Upper lobe of left lung (tissue), 4 donors: ENCODE results near the gene CERK.

Source experiments
- EP300 ChIP-seq, 4 donors: sonication (generic); formaldehyde crosslinking; IDR thresholded peaks; one replicate each; pipeline ENCODE4 v1.5.1; 2017; ENCODE audit warnings: antibody characterized with exemption in 4 of 4, control low read depth in 2 of 4
- POLR2A ChIP-seq, 4 donors: fragments of 450-650 bp; IDR thresholded peaks; one replicate each; pipeline ENCODE4 v1.5.1; 2016 to 2017; ENCODE audit warnings: antibody characterized with exemption in 4 of 4, mild to moderate bottlenecking in 2 of 4
- TF ChIP-seq, protein P1 (sequence below), 6 experiments: fragments of 450-650 bp in 4 of 6; fragments of 200-600 bp in 2 of 6; sonication (generic) in 2 of 6; IDR thresholded peaks; one replicate each; pipeline ENCODE4 v1.5.1; 2016 to 2019; ENCODE audit warnings: antibody characterized with exemption in 6 of 6

DNA sequence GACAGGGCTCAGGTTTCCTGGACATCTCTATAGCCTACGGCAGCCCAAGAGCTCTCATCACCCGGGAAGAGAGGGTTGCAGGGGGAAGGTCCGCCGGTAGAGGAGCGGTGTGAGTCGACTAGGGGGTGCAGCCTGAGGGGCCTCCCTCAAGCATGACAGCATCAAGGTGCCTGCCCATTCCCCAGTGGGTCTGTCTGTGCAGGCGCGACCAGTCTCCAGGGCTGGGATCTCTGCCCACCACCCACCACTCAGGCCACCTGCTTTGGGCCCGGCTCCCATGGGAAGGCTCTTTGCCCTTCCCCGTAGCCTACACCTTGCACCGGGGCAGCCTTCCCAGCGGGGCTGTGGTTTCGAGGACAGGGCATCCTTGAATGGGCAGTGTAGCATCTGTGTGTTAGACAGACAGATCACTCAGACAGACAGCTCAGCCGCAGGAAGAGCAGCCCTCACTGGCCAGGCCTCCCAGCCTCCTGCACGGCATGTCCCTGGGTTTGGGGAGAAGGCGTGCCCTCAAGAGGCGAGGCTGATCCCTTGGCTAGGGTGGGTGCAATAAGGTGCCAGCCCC lies 29.2 kb downstream of the CERK start:
- TF ChIP-seq, protein P1, sequence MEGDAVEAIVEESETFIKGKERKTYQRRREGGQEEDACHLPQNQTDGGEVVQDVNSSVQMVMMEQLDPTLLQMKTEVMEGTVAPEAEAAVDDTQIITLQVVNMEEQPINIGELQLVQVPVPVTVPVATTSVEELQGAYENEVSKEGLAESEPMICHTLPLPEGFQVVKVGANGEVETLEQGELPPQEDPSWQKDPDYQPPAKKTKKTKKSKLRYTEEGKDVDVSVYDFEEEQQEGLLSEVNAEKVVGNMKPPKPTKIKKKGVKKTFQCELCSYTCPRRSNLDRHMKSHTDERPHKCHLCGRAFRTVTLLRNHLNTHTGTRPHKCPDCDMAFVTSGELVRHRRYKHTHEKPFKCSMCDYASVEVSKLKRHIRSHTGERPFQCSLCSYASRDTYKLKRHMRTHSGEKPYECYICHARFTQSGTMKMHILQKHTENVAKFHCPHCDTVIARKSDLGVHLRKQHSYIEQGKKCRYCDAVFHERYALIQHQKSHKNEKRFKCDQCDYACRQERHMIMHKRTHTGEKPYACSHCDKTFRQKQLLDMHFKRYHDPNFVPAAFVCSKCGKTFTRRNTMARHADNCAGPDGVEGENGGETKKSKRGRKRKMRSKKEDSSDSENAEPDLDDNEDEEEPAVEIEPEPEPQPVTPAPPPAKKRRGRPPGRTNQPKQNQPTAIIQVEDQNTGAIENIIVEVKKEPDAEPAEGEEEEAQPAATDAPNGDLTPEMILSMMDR (IDR thresholded peaks at IDR 0.05): no peak
- TF ChIP-seq POLR2A (IDR thresholded peaks at IDR 0.05): no peak
- TF ChIP-seq EP300 (IDR thresholded peaks at IDR 0.05): no peak
